ENCODE measurements around the gene SSNA1. TPM values are rescaled to one million over a fixed set of nuclear protein-coding genes. Genes with fewer than 3 reads are reported as not detected.

The SSNA1 gene
- total and polyA plus RNA-seq, 2 donors (not counting 1 experiment from before 2014, with no cell fraction given): 53.6 to 129 TPM

GRCh38 chr9:137185921-137186320 is 2.6 kb upstream of the SSNA1 start:
- Mint-ChIP-seq H3K27me3 (no peaks in the 10 kb centered on the region), H3K4me1 (peaks cover 35% of the 10 kb centered on the region), H3K9me3 (ENCODE audit: insufficient read depth) (no peaks in the 10 kb centered on the region), H3K27ac (no peak overlapping the region), H3K4me3 (peak overlapping the region; percentile 96)
- H3K4me2 ChIP-seq (replicated peaks; ENCODE audit: low read depth, low read length, poor library complexity, severe bottlenecking): peak overlapping the region; percentile 22
- POLR2A ChIA-PET: no interaction called here
- H3K27ac ChIP-seq (ENCODE audit: low read length in 2 of 2): no peak overlapping the region
- peaks cover 62% of the 10 kb centered on the region for H4K20me1 ChIP-seq (ENCODE audit: control insufficient read depth, insufficient read depth, low read length, poor library complexity, severe bottlenecking)
- CTCF ChIA-PET: no interaction called here
- H3K36me3 ChIP-seq (replicated peaks in 1 of 2; ENCODE audit: control extremely low read depth in 1 of 2, control insufficient read depth in 1 of 2, extremely low read depth in 1 of 2, insufficient read depth in 2 of 2, low read length in 1 of 2): peaks cover 0 to 59% of the 10 kb centered on the region in 2 experiments
- no peak overlapping the region for H3K4me3 ChIP-seq (ENCODE audit: control extremely low read depth in 1 of 5, extremely low read depth in 1 of 5, insufficient read depth in 1 of 5, low read depth in 2 of 5, low read length in 4 of 5)
- peaks cover 57% of the 10 kb centered on the region for H3K79me2 ChIP-seq (ENCODE audit: control insufficient read depth, insufficient read depth, low read length)
- H3K9me3 ChIP-seq (ENCODE audit: control extremely low read depth in 1 of 3, control insufficient read depth in 2 of 3, insufficient read depth in 1 of 3, low read length in 2 of 3): peaks cover 0 to 3% (median 0%) of the 10 kb centered on the region in 3 donors
- peaks cover 26 to 40% of the 10 kb centered on the region in 2 donors for H3K4me1 ChIP-seq (ENCODE audit: control insufficient read depth in 2 of 2, insufficient read depth in 2 of 2, low read length in 2 of 2)
- intact Hi-C loops (cut with micrococcal nuclease): loop anchor here (5.0 kb wide), 1 partner anchor 59 kb away; no protein-coding TSS in a partner anchor
- TF ChIP-seq CTCF (IDR thresholded peaks at IDR 0.05) (no peak), EZH2 (IDR thresholded peaks at IDR 0.05; ENCODE audit: borderline replicate concordance, insufficient read depth, low read depth, low read length, poor library complexity, severe bottlenecking) (no peak)
- 96% methylated on average over 19 of the region's 19 CpGs for WGBS (ENCODE audit: insufficient coverage)
- no peak for DNase-seq
- H3K9ac ChIP-seq (ENCODE audit: low read length): no peak overlapping the region
- no peak overlapping the region for H2AFZ ChIP-seq (ENCODE audit: insufficient read depth, low read depth, low read length, poor library complexity, severe bottlenecking)
- H3K27me3 ChIP-seq (replicated peaks in 1 of 4; ENCODE audit: control extremely low read depth in 1 of 4, control insufficient read depth in 3 of 4, insufficient read depth in 4 of 4, low read length in 3 of 4): no peaks in the 10 kb centered on the region
- no peak for ATAC-seq (ENCODE audit: low read depth)

GRCh38 chr9:137186385-137186784 is 2.1 kb upstream of the SSNA1 start:
- no peak for DNase-seq
- POLR2A ChIA-PET: no interaction called here
- Histone ChIP-seq H4K20me1 (ENCODE audit: control insufficient read depth, insufficient read depth, low read length, poor library complexity, severe bottlenecking) (peaks cover 66% of the 10 kb centered on the region), H2AFZ (ENCODE audit: insufficient read depth, low read depth, low read length, poor library complexity, severe bottlenecking) (no peak overlapping the region), H3K27me3 (replicated peaks in 1 of 4; ENCODE audit: control extremely low read depth in 1 of 4, control insufficient read depth in 3 of 4, insufficient read depth in 4 of 4, low read length in 3 of 4) (no peaks in the 10 kb centered on the region), H3K4me2 (replicated peaks; ENCODE audit: low read depth, low read length, poor library complexity, severe bottlenecking) (peak overlapping the region; percentile 95), H3K4me1 (ENCODE audit: control insufficient read depth in 2 of 2, insufficient read depth in 2 of 2, low read length in 2 of 2) (peaks cover 26 to 40% of the 10 kb centered on the region in 2 donors), H3K79me2 (ENCODE audit: control insufficient read depth, insufficient read depth, low read length) (peaks cover 62% of the 10 kb centered on the region), H3K4me3 (ENCODE audit: control extremely low read depth in 1 of 5, extremely low read depth in 1 of 5, insufficient read depth in 1 of 5, low read depth in 2 of 5, low read length in 4 of 5) (no peak overlapping the region), H3K9me3 (ENCODE audit: control extremely low read depth in 1 of 3, control insufficient read depth in 2 of 3, insufficient read depth in 1 of 3, low read length in 2 of 3) (peaks cover 0 to 3% (median 0%) of the 10 kb centered on the region in 3 donors), H3K9ac (ENCODE audit: low read length) (no peak overlapping the region), H3K27ac (ENCODE audit: low read length in 2 of 2) (no peak overlapping the region), H3K36me3 (replicated peaks in 1 of 2; ENCODE audit: control extremely low read depth in 1 of 2, control insufficient read depth in 1 of 2, extremely low read depth in 1 of 2, insufficient read depth in 2 of 2, low read length in 1 of 2) (peaks cover 0 to 59% of the 10 kb centered on the region in 2 experiments)
- CTCF ChIA-PET: no interaction called here
- no peaks in the 10 kb centered on the region for H3K27me3 Mint-ChIP-seq
- intact Hi-C loops (cut with micrococcal nuclease): loop anchor here (5.0 kb wide), 1 partner anchor 59 kb away; no protein-coding TSS in a partner anchor
- WGBS (ENCODE audit: insufficient coverage): 96% methylated on average over 5 of the region's 6 CpGs
- no peak overlapping the region for H3K27ac Mint-ChIP-seq
- TF ChIP-seq CTCF (IDR thresholded peaks at IDR 0.05): no peak
- TF ChIP-seq EZH2 (IDR thresholded peaks at IDR 0.05; ENCODE audit: borderline replicate concordance, insufficient read depth, low read depth, low read length, poor library complexity, severe bottlenecking): no peak
- peaks cover 36% of the 10 kb centered on the region for H3K4me1 Mint-ChIP-seq
- no peaks in the 10 kb centered on the region for H3K9me3 Mint-ChIP-seq (ENCODE audit: insufficient read depth)
- no peak for ATAC-seq (ENCODE audit: low read depth)
- H3K4me3 Mint-ChIP-seq: peak overlapping the region; percentile 96
